ENCODE measurements around the gene SURF6.

DNA sequence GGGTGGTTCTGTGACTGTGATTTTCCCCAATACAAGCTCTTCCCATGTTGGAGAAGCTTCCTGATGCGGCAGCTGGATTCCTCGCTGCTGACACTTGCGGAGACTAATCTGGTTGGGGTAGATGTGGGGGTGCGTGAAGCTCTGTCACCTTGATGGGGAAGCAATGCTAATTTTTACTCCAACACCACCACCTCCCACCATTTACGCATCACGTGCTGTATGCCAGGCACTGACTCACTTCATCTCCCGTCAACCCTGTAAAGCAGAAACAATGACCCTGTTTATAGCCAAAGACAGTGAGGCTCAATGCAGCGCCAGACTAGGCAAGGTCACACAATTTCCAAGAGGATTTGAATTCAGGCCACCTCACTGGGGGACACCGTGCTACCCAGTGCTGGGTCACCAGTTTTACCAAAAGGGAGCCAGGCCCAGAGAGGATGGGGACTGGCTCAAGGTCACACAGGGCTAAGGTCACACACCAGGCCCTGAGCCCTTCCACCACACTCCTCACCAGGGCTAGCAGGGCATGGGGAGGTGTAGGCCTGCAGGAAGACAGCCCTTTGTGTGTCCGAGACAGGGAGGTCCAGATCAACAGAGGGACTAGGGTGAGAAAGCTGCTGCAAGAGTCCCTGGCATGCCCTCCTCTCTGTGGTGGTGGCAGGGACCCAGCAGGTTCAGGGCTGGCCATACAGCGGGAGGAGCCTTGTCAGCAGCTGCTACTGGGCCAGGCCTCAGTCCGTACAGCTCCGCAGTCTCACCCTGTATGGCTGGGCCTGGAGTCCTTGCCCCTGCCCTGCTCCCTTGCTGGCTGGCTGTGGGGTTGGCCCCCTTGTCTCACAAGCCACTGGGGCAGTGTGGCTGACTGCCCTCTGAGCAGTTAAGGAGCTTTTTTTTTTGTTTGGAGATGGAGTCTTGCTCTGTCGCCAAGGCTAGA lies 43.4 kb upstream of the SURF6 start:
- no peak for TF ChIP-seq MAX (IDR thresholded peaks at IDR 0.05)
- TF ChIP-seq POLR2A (IDR thresholded peaks at IDR 0.05; ENCODE audit: control extremely low read depth in 1 of 2, low read depth in 2 of 2, low read length in 2 of 2) = no peak
- TF ChIP-seq HDAC2 (IDR thresholded peaks at IDR 0.05; ENCODE audit: borderline replicate concordance in 1 of 2, low read depth in 2 of 2, low read length in 2 of 2) = no peak
